ENCODE data around the gene PIEZO2.
"Not testable (repeated sequence)": the region's sequence is repeated elsewhere in the genome, so short reads cannot be mapped to it uniquely, and the experiment has no call there.

Gene PIEZO2

GRCh38 chr18:10663750-10664149 is 485.6 kb downstream of the PIEZO2 start:
- Histone ChIP-seq H3K27ac (ENCODE audit: low read depth, low read length, severe bottlenecking) (no peak overlapping the region), H3K4me3 (ENCODE audit: extremely low read depth, insufficient read depth, low read length, poor library complexity, severe bottlenecking) (no peak overlapping the region), H3K4me1 (ENCODE audit: control insufficient read depth, insufficient read depth, low read length, poor library complexity, severe bottlenecking) (no peaks in the 10 kb centered on the region), H3K9me3 (ENCODE audit: control insufficient read depth, low read length) (no peaks in the 10 kb centered on the region), H3K36me3 (ENCODE audit: control insufficient read depth, insufficient read depth, low read length) (no peaks in the 10 kb centered on the region)
- 60 to 83% methylated on average over 2 to 5 of the region's 9 CpGs for WGBS, 2 experiments (ENCODE audit: insufficient coverage in 2 of 2)

- no peak overlapping the region for H3K4me3 ChIP-seq (ENCODE audit: extremely low read depth, insufficient read depth, low read length, poor library complexity, severe bottlenecking)
- no peak overlapping the region for H3K27ac ChIP-seq (ENCODE audit: low read depth, low read length, severe bottlenecking)
- H3K36me3 ChIP-seq (ENCODE audit: control insufficient read depth, insufficient read depth, low read length), result no peaks in the 10 kb centered on the region
- no CpG with 5 or more reads among the region's 2 CpGs for WGBS, 2 experiments (ENCODE audit: insufficient coverage in 2 of 2)
- H3K4me1 ChIP-seq (ENCODE audit: control insufficient read depth, insufficient read depth, low read length, poor library complexity, severe bottlenecking), result no peaks in the 10 kb centered on the region
- no peaks in the 10 kb centered on the region for H3K9me3 ChIP-seq (ENCODE audit: control insufficient read depth, low read length)
These were observed 488.1 kb downstream of the PIEZO2 start for GRCh38 chr18:10661317-10661716.

GRCh38 chr18:10660179-10660884 is 489.0 kb downstream of the PIEZO2 start:
- no peak overlapping the region for H3K4me3 ChIP-seq (ENCODE audit: extremely low read depth, insufficient read depth, low read length, poor library complexity, severe bottlenecking)
- no peaks in the 10 kb centered on the region for H3K36me3 ChIP-seq (ENCODE audit: control insufficient read depth, insufficient read depth, low read length)
- WGBS, 2 experiments (ENCODE audit: insufficient coverage in 2 of 2), result 81 to 91% methylated on average over 7 to 9 of the region's 13 CpGs
- no peaks in the 10 kb centered on the region for H3K9me3 ChIP-seq (ENCODE audit: control insufficient read depth, low read length)
- no peaks in the 10 kb centered on the region for H3K4me1 ChIP-seq (ENCODE audit: control insufficient read depth, insufficient read depth, low read length, poor library complexity, severe bottlenecking)
- no peak overlapping the region for H3K27ac ChIP-seq (ENCODE audit: low read depth, low read length, severe bottlenecking)

- no peaks in the 10 kb centered on the region for H3K9me3 ChIP-seq (ENCODE audit: control insufficient read depth, low read length)
- H3K4me3 ChIP-seq (ENCODE audit: extremely low read depth, insufficient read depth, low read length, poor library complexity, severe bottlenecking), result no peak overlapping the region
- WGBS, 2 experiments (ENCODE audit: insufficient coverage in 2 of 2), result 93 to 100% methylated on average over 2 to 3 of the region's 5 CpGs
- no peaks in the 10 kb centered on the region for H3K4me1 ChIP-seq (ENCODE audit: control insufficient read depth, insufficient read depth, low read length, poor library complexity, severe bottlenecking)
- H3K36me3 ChIP-seq (ENCODE audit: control insufficient read depth, insufficient read depth, low read length), result no peaks in the 10 kb centered on the region
- no peak overlapping the region for H3K27ac ChIP-seq (ENCODE audit: low read depth, low read length, severe bottlenecking)
These were observed 489.8 kb downstream of the PIEZO2 start for GRCh38 chr18:10659594-10659993.

- Histone ChIP-seq H3K27ac (ENCODE audit: low read depth, low read length, severe bottlenecking) (no peak overlapping the region), H3K4me3 (ENCODE audit: extremely low read depth, insufficient read depth, low read length, poor library complexity, severe bottlenecking) (no peak overlapping the region), H3K4me1 (ENCODE audit: control insufficient read depth, insufficient read depth, low read length, poor library complexity, severe bottlenecking) (no peaks in the 10 kb centered on the region), H3K9me3 (ENCODE audit: control insufficient read depth, low read length) (no peaks in the 10 kb centered on the region), H3K36me3 (ENCODE audit: control insufficient read depth, insufficient read depth, low read length) (no peaks in the 10 kb centered on the region)
- WGBS, 2 experiments (ENCODE audit: insufficient coverage in 2 of 2), result 66% methylated on average over 4 of the region's 5 CpGs; no CpG with 5 or more reads in 1 of the 2 experiments
These were observed 490.4 kb downstream of the PIEZO2 start for GRCh38 chr18:10659000-10659399.

GRCh38 chr18:10644003-10644402 is 505.4 kb downstream of the PIEZO2 start:
- not testable (repeated sequence) for H3K36me3 ChIP-seq (ENCODE audit: control insufficient read depth, insufficient read depth, low read length); H3K4me3 ChIP-seq (ENCODE audit: extremely low read depth, insufficient read depth, low read length, poor library complexity, severe bottlenecking); H3K4me1 ChIP-seq (ENCODE audit: control insufficient read depth, insufficient read depth, low read length, poor library complexity, severe bottlenecking); H3K27ac ChIP-seq (ENCODE audit: low read depth, low read length, severe bottlenecking); H3K9me3 ChIP-seq (ENCODE audit: control insufficient read depth, low read length)
- no CpG with 5 or more reads among the region's 5 CpGs for WGBS, 2 experiments (ENCODE audit: insufficient coverage in 2 of 2)

- H3K4me1 ChIP-seq (ENCODE audit: control insufficient read depth, insufficient read depth, low read length, poor library complexity, severe bottlenecking); H3K27ac ChIP-seq (ENCODE audit: low read depth, low read length, severe bottlenecking); H3K9me3 ChIP-seq (ENCODE audit: control insufficient read depth, low read length); H3K4me3 ChIP-seq (ENCODE audit: extremely low read depth, insufficient read depth, low read length, poor library complexity, severe bottlenecking); H3K36me3 ChIP-seq (ENCODE audit: control insufficient read depth, insufficient read depth, low read length): not testable (repeated sequence)
- WGBS, 2 experiments (ENCODE audit: insufficient coverage in 2 of 2), result no CpG with 5 or more reads among the region's 5 CpGs
These were observed 506.3 kb downstream of the PIEZO2 start for GRCh38 chr18:10642915-10643524.

GRCh38 chr18:10638539-10638885 is 510.9 kb downstream of the PIEZO2 start:
- 83% methylated on average over 1 of the region's 6 CpGs; no CpG with 5 or more reads in 1 of the 2 experiments for WGBS, 2 experiments (ENCODE audit: insufficient coverage in 2 of 2)
- not testable (repeated sequence) for H3K4me3 ChIP-seq (ENCODE audit: extremely low read depth, insufficient read depth, low read length, poor library complexity, severe bottlenecking); H3K9me3 ChIP-seq (ENCODE audit: control insufficient read depth, low read length); H3K27ac ChIP-seq (ENCODE audit: low read depth, low read length, severe bottlenecking); H3K36me3 ChIP-seq (ENCODE audit: control insufficient read depth, insufficient read depth, low read length); H3K4me1 ChIP-seq (ENCODE audit: control insufficient read depth, insufficient read depth, low read length, poor library complexity, severe bottlenecking)

- 100% methylated on average over 1 of the region's 11 CpGs for WGBS, 2 experiments (ENCODE audit: insufficient coverage in 2 of 2)
- H3K9me3 ChIP-seq (ENCODE audit: control insufficient read depth, low read length); H3K4me1 ChIP-seq (ENCODE audit: control insufficient read depth, insufficient read depth, low read length, poor library complexity, severe bottlenecking); H3K27ac ChIP-seq (ENCODE audit: low read depth, low read length, severe bottlenecking); H3K4me3 ChIP-seq (ENCODE audit: extremely low read depth, insufficient read depth, low read length, poor library complexity, severe bottlenecking); H3K36me3 ChIP-seq (ENCODE audit: control insufficient read depth, insufficient read depth, low read length): not testable (repeated sequence)
These were observed 511.4 kb downstream of the PIEZO2 start for GRCh38 chr18:10637858-10638538.

GRCh38 chr18:10629076-10629475 is 520.3 kb downstream of the PIEZO2 start:
- not testable (repeated sequence) for H3K27ac ChIP-seq (ENCODE audit: low read depth, low read length, severe bottlenecking); H3K36me3 ChIP-seq (ENCODE audit: control insufficient read depth, insufficient read depth, low read length)
- WGBS, 2 experiments (ENCODE audit: insufficient coverage in 2 of 2), result 91 to 93% methylated on average over 3 of the region's 6 CpGs

More at GRCh38 chr18:10629076-10629475, 520.3 kb downstream of the PIEZO2 start:
- H3K4me3 ChIP-seq (ENCODE audit: extremely low read depth, insufficient read depth, low read length, poor library complexity, severe bottlenecking); H3K9me3 ChIP-seq (ENCODE audit: control insufficient read depth, low read length); H3K4me1 ChIP-seq (ENCODE audit: control insufficient read depth, insufficient read depth, low read length, poor library complexity, severe bottlenecking): not testable (repeated sequence)

All from mesodermal cell (in vitro differentiated cells).